GM19468 (cell line): Measurements from ENCODE around the gene ITSN1.
"Not testable (repeated sequence)": the region's sequence is repeated elsewhere in the genome, so short reads cannot be mapped to it uniquely, and the experiment has no call there.

Experiments used
- ATAC-seq: cut with Tn5 transposase; IDR thresholded peaks from one replicate; pipeline ENCODE4 v1.9.1; 2021; ENCODE audit warnings: mild to moderate bottlenecking, moderate library complexity, moderate number of reproducible peaks; ENCODE audit not compliant: unreplicated experiment; ENCODE audit errors: extremely low read depth

ITSN1 gene

GRCh38 chr21:33676666-33677065 is 34.4 kb downstream of the ITSN1 start:
- not testable (repeated sequence) for ATAC-seq

GRCh38 chr21:33677450-33677849 is 35.1 kb downstream of the ITSN1 start:
- ATAC-seq, result no peak

- ATAC-seq, result no peak
These were observed 38.6 kb downstream of the ITSN1 start for GRCh38 chr21:33680870-33681269.

GRCh38 chr21:33682992-33683627 is 40.8 kb downstream of the ITSN1 start:
- no peak for ATAC-seq

GRCh38 chr21:33684068-33684467 is 41.8 kb downstream of the ITSN1 start:
- no peak for ATAC-seq

GRCh38 chr21:33684923-33685560 is 42.7 kb downstream of the ITSN1 start:
- ATAC-seq, result no peak

GRCh38 chr21:33685613-33686197 is 43.4 kb downstream of the ITSN1 start:
- no peak for ATAC-seq

GRCh38 chr21:33686386-33686785 is 44.1 kb downstream of the ITSN1 start:
- no peak for ATAC-seq

GRCh38 chr21:33687634-33688033 is 45.3 kb downstream of the ITSN1 start:
- ATAC-seq, result no peak

GRCh38 chr21:33688353-33688752 is 46.1 kb downstream of the ITSN1 start:
- no peak for ATAC-seq

GRCh38 chr21:33690874-33691273 is 48.6 kb downstream of the ITSN1 start:
- ATAC-seq, result no peak

GRCh38 chr21:33691945-33692603 is 49.8 kb downstream of the ITSN1 start:
- no peak for ATAC-seq

GRCh38 chr21:33695813-33696212 is 53.5 kb downstream of the ITSN1 start:
- ATAC-seq, result no peak

GRCh38 chr21:33696465-33696864 is 54.2 kb downstream of the ITSN1 start:
- ATAC-seq, result no peak

- no peak for ATAC-seq
These were observed 56.0 kb downstream of the ITSN1 start for GRCh38 chr21:33698087-33698860.

GRCh38 chr21:33699277-33699676 is 57.0 kb downstream of the ITSN1 start:
- ATAC-seq, result no peak

GRCh38 chr21:33700491-33700890 is 58.2 kb downstream of the ITSN1 start:
- no peak for ATAC-seq

GRCh38 chr21:33703750-33704606 is 61.7 kb downstream of the ITSN1 start:
- no peak for ATAC-seq

GRCh38 chr21:33707846-33708245 is 65.5 kb downstream of the ITSN1 start:
- no peak for ATAC-seq

- ATAC-seq, result no peak
These were observed 66.6 kb downstream of the ITSN1 start for GRCh38 chr21:33708874-33709273.
